K562 (cell line): ENCODE results near the gene NLGN2. TPM values are rescaled to one million over a fixed set of nuclear protein-coding genes. Genes with fewer than 3 reads are reported as not detected.

Experiments
- ARHGAP35 ChIP-seq: fragments of 450-650 bp; IDR thresholded peaks from 2 replicates; pipeline ENCODE4 v1.6.1; 2018; ENCODE audit not compliant: partially characterized antibody
- ARNT ChIP-seq, 2 experiments: fragments of 450-650 bp; IDR thresholded peaks; 2 replicates each; pipeline ENCODE4 v1.6.1; 2016; ENCODE audit warnings: mild to moderate bottlenecking in 1 of 2
- CBX2 ChIP-seq: fragments of 200-600 bp; sonication (generic); IDR thresholded peaks from one replicate; pipeline ENCODE4 v1.6.1; 2012; ENCODE audit warnings: mild to moderate bottlenecking, low read length, inconsistent platforms; ENCODE audit not compliant: insufficient read depth, poor library complexity, severe bottlenecking
- CREB1 ChIP-seq, 2 experiments: sonication (generic) in 1 of 2; formaldehyde crosslinking in 1 of 2; IDR thresholded peaks; 2 replicates each; pipeline versions ENCODE4 v1.6.1 to v1.8.0; 2012 to 2022; ENCODE audit warnings: inconsistent platforms in 1 of 2, mild to moderate bottlenecking in 1 of 2, missing genetic modification reagents in 1 of 2, moderate library complexity in 1 of 2
- ETV1 ChIP-seq: fragments of 450-650 bp; conservative IDR thresholded peaks from 2 replicates; pipeline ENCODE4 v1.6.1; 2016; ENCODE audit warnings: missing genetic modification characterization, control low read depth, low read depth, missing compliant biosample characterization
- HMG20B ChIP-seq: fragments of 250-450 bp; sonication (Bioruptor Pico); IDR thresholded peaks from 2 replicates; pipeline ENCODE4 v1.5.0; 2021; ENCODE audit warnings: mild to moderate bottlenecking
- HNRNPLL ChIP-seq: fragments of 200-400 bp; formaldehyde crosslinking; IDR thresholded peaks from 2 replicates; pipeline ENCODE4 v1.6.1; 2017; ENCODE audit warnings: low read length, low read depth, mild to moderate bottlenecking; ENCODE audit not compliant: poor library complexity, severe bottlenecking
- NELFE ChIP-seq: IDR thresholded peaks from 2 replicates; pipeline ENCODE4 v1.6.1; 2011; ENCODE audit warnings: mild to moderate bottlenecking; ENCODE audit not compliant: insufficient read depth, insufficient read length
- TEAD1 ChIP-seq, 2 experiments: fragments of 450-650 bp in 1 of 2; sonication (generic) in 1 of 2; formaldehyde crosslinking; IDR thresholded peaks; 2 replicates each; pipeline versions ENCODE4 v1.4.0 to v1.8.0; 2020 to 2022; ENCODE audit warnings: mild to moderate bottlenecking in 2 of 2, missing genetic modification reagents in 1 of 2
- TGIF2 ChIP-seq: sonication (generic); formaldehyde crosslinking; IDR thresholded peaks from 2 replicates; pipeline ENCODE4 v1.8.1; 2022; ENCODE audit warnings: mild to moderate bottlenecking, missing genetic modification reagents, moderate library complexity
- TSC22D4 ChIP-seq: fragments of 450-650 bp; IDR thresholded peaks from 2 replicates; pipeline ENCODE4 v1.6.1; 2016; ENCODE audit warnings: missing genetic modification characterization, missing biosample characterization, control low read depth
- ZNF12 ChIP-seq: sonication (generic); formaldehyde crosslinking; IDR thresholded peaks from 2 replicates; pipeline ENCODE4 v1.4.0; 2020; ENCODE audit warnings: mild to moderate bottlenecking, missing genetic modification reagents
- polyA plus RNA-seq, 8 experiments: library from polyadenylated mRNA; depleted of rRNA in 4 of 8; stranded (reverse) in 5 of 8; unstranded in 3 of 8; fragments of >200 nt; fragmentation: Nextera tagmentation in 2 of 8; fragmentation: Illumina TruSeq in 1 of 8; extraction: Ambion mirVana in 2 of 8; extraction: Trizol in 1 of 8; gene quantifications; 2 replicates each; pipeline versions ENCODE4 v1.2.1 to v1.2.3, GENCODE V29; 2011 to 2014; ENCODE audit warnings: inconsistent platforms in 1 of 8, missing spikeins in 1 of 8
- total RNA-seq, 7 experiments: library from RNA; depleted of rRNA in 6 of 7; stranded (reverse); fragments of >200 nt in 6 of 7; fragmentation: Illumina TruSeq in 2 of 7; extraction: Trizol in 2 of 7; gene quantifications; 2 replicates each; pipeline versions ENCODE4 v1.2.1 to v1.2.3, GENCODE V29; 2011 to 2021; ENCODE audit warnings: low replicate concordance in 1 of 7
- TF ChIP-seq, protein P1 (sequence below): IDR thresholded peaks from 3 replicates; pipeline ENCODE4 v1.6.1; 2011; ENCODE audit warnings: borderline replicate concordance, mild to moderate bottlenecking, moderate library complexity; ENCODE audit not compliant: insufficient read length; ENCODE audit errors: extremely low read depth
- TF ChIP-seq, protein P2 (sequence below): sonication (generic); formaldehyde crosslinking; IDR thresholded peaks from 2 replicates; pipeline ENCODE4 v1.8.0; 2023; ENCODE audit warnings: missing genetic modification reagents, mild to moderate bottlenecking, borderline replicate concordance
- TF ChIP-seq, protein P3 (sequence below), 2 experiments: fragments of 450-650 bp; conservative IDR thresholded peaks; 2 replicates each; pipeline ENCODE4 v1.6.1; 2017; ENCODE audit warnings: mild to moderate bottlenecking in 2 of 2, moderate library complexity in 2 of 2
- TF ChIP-seq, protein P4 (sequence below): sonication (generic); formaldehyde crosslinking; IDR thresholded peaks from 2 replicates; pipeline ENCODE4 v1.8.0; 2022; ENCODE audit warnings: mild to moderate bottlenecking, missing genetic modification reagents, borderline replicate concordance

The NLGN2 gene
- total and polyA plus RNA-seq, 9 of the 15 experiments (the other 6 are each of a cell fraction or from before 2014, with no cell fraction given), result 0.11 to 7.8 (median 0.77) TPM

DNA sequence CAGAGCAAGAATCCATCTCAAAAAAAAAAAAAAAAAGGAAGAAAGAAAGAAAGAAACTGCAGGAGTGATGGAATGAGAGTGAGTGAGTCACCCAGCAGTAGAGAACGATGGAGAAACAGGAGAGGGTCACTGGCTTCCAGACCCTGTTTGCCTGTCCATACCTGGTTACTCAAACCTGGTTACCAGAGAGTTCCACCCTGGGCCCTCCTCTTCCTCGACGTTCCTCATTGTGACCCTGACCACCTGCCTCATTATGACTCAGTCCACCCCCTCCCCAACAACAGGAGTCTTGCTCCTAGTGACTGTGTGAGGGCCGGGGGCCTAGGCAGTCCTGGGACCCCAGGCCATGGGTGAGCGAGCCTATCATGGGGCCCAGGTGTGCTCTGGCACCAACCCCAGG lies 20.9 kb downstream of the NLGN2 start, which contains the start of gene SPEM3 (continued):
- TF ChIP-seq, protein P1, sequence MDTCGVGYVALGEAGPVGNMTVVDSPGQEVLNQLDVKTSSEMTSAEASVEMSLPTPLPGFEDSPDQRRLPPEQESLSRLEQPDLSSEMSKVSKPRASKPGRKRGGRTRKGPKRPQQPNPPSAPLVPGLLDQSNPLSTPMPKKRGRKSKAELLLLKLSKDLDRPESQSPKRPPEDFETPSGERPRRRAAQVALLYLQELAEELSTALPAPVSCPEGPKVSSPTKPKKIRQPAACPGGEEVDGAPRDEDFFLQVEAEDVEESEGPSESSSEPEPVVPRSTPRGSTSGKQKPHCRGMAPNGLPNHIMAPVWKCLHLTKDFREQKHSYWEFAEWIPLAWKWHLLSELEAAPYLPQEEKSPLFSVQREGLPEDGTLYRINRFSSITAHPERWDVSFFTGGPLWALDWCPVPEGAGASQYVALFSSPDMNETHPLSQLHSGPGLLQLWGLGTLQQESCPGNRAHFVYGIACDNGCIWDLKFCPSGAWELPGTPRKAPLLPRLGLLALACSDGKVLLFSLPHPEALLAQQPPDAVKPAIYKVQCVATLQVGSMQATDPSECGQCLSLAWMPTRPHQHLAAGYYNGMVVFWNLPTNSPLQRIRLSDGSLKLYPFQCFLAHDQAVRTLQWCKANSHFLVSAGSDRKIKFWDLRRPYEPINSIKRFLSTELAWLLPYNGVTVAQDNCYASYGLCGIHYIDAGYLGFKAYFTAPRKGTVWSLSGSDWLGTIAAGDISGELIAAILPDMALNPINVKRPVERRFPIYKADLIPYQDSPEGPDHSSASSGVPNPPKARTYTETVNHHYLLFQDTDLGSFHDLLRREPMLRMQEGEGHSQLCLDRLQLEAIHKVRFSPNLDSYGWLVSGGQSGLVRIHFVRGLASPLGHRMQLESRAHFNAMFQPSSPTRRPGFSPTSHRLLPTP, result no peak
- TF ChIP-seq ZNF12 (CRISPR knock-in tag), result no peak
- no peak for TF ChIP-seq ETV1 (tag)
- no peak for TF ChIP-seq TEAD1 (CRISPR knock-in tag; IDR thresholded peaks at IDR 0.05)
- no peak for TF ChIP-seq ARNT (IDR thresholded peaks at IDR 0.05)
- TF ChIP-seq ARHGAP35, result no peak
- TF ChIP-seq, protein P2, sequence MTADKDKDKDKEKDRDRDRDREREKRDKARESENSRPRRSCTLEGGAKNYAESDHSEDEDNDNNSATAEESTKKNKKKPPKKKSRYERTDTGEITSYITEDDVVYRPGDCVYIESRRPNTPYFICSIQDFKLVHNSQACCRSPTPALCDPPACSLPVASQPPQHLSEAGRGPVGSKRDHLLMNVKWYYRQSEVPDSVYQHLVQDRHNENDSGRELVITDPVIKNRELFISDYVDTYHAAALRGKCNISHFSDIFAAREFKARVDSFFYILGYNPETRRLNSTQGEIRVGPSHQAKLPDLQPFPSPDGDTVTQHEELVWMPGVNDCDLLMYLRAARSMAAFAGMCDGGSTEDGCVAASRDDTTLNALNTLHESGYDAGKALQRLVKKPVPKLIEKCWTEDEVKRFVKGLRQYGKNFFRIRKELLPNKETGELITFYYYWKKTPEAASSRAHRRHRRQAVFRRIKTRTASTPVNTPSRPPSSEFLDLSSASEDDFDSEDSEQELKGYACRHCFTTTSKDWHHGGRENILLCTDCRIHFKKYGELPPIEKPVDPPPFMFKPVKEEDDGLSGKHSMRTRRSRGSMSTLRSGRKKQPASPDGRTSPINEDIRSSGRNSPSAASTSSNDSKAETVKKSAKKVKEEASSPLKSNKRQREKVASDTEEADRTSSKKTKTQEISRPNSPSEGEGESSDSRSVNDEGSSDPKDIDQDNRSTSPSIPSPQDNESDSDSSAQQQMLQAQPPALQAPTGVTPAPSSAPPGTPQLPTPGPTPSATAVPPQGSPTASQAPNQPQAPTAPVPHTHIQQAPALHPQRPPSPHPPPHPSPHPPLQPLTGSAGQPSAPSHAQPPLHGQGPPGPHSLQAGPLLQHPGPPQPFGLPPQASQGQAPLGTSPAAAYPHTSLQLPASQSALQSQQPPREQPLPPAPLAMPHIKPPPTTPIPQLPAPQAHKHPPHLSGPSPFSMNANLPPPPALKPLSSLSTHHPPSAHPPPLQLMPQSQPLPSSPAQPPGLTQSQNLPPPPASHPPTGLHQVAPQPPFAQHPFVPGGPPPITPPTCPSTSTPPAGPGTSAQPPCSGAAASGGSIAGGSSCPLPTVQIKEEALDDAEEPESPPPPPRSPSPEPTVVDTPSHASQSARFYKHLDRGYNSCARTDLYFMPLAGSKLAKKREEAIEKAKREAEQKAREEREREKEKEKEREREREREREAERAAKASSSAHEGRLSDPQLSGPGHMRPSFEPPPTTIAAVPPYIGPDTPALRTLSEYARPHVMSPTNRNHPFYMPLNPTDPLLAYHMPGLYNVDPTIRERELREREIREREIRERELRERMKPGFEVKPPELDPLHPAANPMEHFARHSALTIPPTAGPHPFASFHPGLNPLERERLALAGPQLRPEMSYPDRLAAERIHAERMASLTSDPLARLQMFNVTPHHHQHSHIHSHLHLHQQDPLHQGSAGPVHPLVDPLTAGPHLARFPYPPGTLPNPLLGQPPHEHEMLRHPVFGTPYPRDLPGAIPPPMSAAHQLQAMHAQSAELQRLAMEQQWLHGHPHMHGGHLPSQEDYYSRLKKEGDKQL (CRISPR knock-in tag), result no peak
- TF ChIP-seq TSC22D4 (tag), result no peak
- TF ChIP-seq CBX2, result no peak
- TF ChIP-seq CREB1 (IDR thresholded peaks at IDR 0.05), result no peak
- no peak for TF ChIP-seq CREB1 (CRISPR knock-in tag; IDR thresholded peaks at IDR 0.05)
- TF ChIP-seq HMG20B (CRISPR knock-in tag), result no peak
- TF ChIP-seq HNRNPLL, result no peak
- TF ChIP-seq, protein P3, sequence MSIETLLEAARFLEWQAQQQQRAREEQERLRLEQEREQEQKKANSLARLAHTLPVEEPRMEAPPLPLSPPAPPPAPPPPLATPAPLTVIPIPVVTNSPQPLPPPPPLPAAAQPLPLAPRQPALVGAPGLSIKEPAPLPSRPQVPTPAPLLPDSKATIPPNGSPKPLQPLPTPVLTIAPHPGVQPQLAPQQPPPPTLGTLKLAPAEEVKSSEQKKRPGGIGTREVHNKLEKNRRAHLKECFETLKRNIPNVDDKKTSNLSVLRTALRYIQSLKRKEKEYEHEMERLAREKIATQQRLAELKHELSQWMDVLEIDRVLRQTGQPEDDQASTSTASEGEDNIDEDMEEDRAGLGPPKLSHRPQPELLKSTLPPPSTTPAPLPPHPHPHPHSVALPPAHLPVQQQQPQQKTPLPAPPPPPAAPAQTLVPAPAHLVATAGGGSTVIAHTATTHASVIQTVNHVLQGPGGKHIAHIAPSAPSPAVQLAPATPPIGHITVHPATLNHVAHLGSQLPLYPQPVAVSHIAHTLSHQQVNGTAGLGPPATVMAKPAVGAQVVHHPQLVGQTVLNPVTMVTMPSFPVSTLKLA (conservative IDR thresholded peaks at IDR 0.05), result no peak
- TF ChIP-seq NELFE, result no peak
- TF ChIP-seq, protein P4, sequence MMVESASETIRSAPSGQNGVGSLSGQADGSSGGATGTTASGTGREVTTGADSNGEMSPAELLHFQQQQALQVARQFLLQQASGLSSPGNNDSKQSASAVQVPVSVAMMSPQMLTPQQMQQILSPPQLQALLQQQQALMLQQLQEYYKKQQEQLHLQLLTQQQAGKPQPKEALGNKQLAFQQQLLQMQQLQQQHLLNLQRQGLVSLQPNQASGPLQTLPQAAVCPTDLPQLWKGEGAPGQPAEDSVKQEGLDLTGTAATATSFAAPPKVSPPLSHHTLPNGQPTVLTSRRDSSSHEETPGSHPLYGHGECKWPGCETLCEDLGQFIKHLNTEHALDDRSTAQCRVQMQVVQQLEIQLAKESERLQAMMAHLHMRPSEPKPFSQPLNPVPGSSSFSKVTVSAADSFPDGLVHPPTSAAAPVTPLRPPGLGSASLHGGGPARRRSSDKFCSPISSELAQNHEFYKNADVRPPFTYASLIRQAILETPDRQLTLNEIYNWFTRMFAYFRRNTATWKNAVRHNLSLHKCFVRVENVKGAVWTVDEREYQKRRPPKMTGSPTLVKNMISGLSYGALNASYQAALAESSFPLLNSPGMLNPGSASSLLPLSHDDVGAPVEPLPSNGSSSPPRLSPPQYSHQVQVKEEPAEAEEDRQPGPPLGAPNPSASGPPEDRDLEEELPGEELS, result no peak
- TF ChIP-seq TGIF2, result no peak
